ENCODE results near the gene CEACAM3.
"Not testable (repeated sequence)": the region's sequence is repeated elsewhere in the genome, so short reads cannot be mapped to it uniquely, and the experiment has no call there.

CEACAM3 gene

DNA sequence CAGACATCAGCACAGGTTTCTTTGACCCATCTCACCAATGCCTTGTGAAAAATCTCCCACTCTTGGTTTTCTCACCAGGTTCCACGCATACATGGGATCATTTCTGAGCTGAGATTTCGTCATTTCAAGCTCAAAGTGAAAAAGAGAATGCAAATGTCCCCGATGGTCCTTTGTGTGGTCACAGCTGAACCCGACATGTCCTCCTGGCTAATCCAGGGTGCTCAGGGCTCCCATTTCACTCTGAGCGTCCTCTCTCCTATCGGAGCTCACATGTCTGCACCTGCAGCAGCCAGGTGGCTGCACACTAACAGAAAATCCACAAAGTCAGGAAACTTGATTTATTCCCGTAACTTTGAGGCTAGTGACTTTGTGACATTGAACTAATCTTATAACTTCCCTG lies 9.3 kb upstream of the CEACAM3 start:
- no peaks in the 10 kb centered on the region for H3K4me1 Mint-ChIP-seq
- H3K27ac Mint-ChIP-seq: no peak overlapping the region
- H3K9me3 Mint-ChIP-seq: peaks cover 8% of the 10 kb centered on the region
- TF ChIP-seq, protein P1, sequence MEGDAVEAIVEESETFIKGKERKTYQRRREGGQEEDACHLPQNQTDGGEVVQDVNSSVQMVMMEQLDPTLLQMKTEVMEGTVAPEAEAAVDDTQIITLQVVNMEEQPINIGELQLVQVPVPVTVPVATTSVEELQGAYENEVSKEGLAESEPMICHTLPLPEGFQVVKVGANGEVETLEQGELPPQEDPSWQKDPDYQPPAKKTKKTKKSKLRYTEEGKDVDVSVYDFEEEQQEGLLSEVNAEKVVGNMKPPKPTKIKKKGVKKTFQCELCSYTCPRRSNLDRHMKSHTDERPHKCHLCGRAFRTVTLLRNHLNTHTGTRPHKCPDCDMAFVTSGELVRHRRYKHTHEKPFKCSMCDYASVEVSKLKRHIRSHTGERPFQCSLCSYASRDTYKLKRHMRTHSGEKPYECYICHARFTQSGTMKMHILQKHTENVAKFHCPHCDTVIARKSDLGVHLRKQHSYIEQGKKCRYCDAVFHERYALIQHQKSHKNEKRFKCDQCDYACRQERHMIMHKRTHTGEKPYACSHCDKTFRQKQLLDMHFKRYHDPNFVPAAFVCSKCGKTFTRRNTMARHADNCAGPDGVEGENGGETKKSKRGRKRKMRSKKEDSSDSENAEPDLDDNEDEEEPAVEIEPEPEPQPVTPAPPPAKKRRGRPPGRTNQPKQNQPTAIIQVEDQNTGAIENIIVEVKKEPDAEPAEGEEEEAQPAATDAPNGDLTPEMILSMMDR (IDR thresholded peaks at IDR 0.05): no peak
- DNase-seq: no peak
- H3K27me3 Mint-ChIP-seq (ENCODE audit: low read depth, poor library complexity): peaks cover 50% of the 10 kb centered on the region
- no peak overlapping the region for H3K4me3 Mint-ChIP-seq
- H3K36me3 Mint-ChIP-seq (ENCODE audit: low read depth): no peaks in the 10 kb centered on the region

DNA sequence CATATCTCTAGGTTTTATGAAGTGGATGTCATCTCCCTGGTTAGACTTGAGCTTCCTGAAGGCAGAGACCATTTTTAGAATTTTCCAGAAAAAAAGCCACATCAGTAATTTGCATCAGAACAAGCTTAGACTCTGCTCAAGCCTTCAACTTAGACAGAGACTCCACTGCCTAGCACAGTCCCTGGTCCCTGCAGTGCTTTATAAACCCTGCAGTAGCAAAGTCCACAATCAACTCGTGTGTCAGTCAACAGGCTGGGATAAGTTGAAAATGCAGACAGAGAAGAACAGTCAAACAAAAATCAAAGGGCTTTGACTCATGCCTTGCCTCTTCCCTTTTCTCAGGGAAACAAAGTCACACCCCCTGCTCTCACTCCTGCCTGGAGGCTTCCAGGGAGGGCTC lies 7.9 kb upstream of the CEACAM3 start:
- H3K27ac Mint-ChIP-seq; H3K9me3 Mint-ChIP-seq; H3K4me1 Mint-ChIP-seq; H3K4me3 Mint-ChIP-seq; H3K36me3 Mint-ChIP-seq (ENCODE audit: low read depth); DNase-seq: not testable (repeated sequence)
- peaks cover 58% of the 10 kb centered on the region for H3K27me3 Mint-ChIP-seq (ENCODE audit: low read depth, poor library complexity)

DNA sequence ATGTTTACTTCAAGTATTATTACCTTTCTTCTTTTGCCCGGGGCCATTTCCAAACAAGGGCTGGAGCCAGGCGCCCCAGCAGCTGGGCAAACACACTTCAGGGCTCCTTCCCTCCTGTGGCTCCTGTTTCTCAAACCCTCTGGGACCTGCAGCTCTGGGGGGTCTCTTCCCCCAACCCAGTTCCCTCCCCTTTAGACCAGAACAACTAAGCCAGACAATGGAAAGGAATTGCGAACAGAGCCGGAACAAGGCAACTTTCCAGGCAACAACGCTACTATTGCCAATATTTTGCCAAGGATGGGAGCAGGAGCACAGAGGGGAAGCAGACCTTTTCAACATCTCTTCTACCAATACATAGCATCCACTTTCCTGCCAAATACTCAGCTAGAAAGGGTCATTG lies 7.3 kb upstream of the CEACAM3 start:
- not testable (repeated sequence) for H3K4me1 Mint-ChIP-seq; H3K36me3 Mint-ChIP-seq (ENCODE audit: low read depth); H3K9me3 Mint-ChIP-seq; DNase-seq; H3K27ac Mint-ChIP-seq; H3K4me3 Mint-ChIP-seq
- peaks cover 61% of the 10 kb centered on the region for H3K27me3 Mint-ChIP-seq (ENCODE audit: low read depth, poor library complexity)

DNA sequence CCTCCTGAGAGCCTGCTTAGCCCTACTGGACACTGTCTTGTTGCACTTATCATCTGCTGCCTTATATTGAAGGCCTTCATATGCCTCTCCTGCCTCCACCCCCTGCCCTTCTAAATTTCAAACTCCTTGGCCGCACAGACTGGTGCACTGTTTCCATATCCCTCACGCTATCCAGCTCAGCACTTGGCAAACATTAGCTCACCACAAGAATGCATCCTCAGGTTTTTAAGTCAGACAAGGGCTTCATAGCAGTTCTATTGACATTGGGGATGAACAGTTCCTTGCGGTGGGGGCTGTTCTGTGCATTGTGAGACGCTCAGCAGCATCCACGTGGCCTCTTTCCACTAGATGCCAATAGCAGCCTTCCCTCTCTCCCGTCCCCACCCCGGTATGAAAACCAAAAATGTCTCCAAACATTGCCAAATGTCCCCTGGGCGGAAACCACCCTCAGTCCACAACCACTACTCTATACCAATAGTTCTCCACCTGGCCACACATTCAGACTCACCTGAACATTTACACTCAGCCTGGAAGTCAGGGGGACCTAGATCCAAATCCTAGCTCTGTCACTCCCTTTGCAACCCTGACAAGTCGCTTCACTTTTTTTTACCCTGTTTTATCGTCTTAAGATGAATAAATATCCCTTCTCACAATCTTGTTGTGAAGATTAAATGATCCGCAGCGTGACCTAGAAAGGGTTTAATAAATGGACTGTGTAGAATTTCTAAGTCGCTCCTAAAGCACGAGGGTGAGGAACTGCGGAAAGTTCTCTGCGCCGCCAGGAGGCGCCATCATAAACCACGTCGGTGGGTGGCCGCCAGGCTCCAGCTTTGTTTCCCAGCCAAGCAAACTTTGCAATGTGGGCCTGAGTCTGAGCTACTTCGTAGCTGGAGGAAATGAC lies 3.6 kb upstream of the CEACAM3 start:
- TF ChIP-seq, protein P1 (IDR thresholded peaks at IDR 0.05): peak; percentile 52
- H3K4me1 Mint-ChIP-seq: no peaks in the 10 kb centered on the region
- peak; percentile 47 for DNase-seq
- H3K27ac Mint-ChIP-seq: no peak overlapping the region
- no peak overlapping the region for H3K4me3 Mint-ChIP-seq
- H3K9me3 Mint-ChIP-seq: peaks cover 3% of the 10 kb centered on the region
- H3K36me3 Mint-ChIP-seq (ENCODE audit: low read depth): no peaks in the 10 kb centered on the region
- peaks cover 39% of the 10 kb centered on the region for H3K27me3 Mint-ChIP-seq (ENCODE audit: low read depth, poor library complexity)

DNA sequence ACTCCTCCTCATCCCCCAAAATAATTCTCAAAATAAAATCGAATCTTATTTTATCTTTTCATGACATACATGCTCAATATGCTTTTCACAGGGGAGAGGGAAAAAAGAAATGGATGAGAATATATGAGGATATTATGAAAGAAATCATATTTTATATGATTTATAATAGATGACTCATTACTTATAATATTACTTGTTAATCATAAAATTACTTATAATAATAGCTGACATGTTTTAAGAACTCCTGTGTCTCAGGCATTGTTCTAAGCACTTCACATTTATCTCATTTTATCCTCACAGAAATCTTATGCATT lies 3.0 kb upstream of the CEACAM3 start:
- no peak for DNase-seq
- H3K27ac Mint-ChIP-seq: no peak overlapping the region
- TF ChIP-seq, protein P1 (IDR thresholded peaks at IDR 0.05): no peak
- no peaks in the 10 kb centered on the region for H3K4me1 Mint-ChIP-seq
- peaks cover 3% of the 10 kb centered on the region for H3K9me3 Mint-ChIP-seq
- no peaks in the 10 kb centered on the region for H3K36me3 Mint-ChIP-seq (ENCODE audit: low read depth)
- no peak overlapping the region for H3K4me3 Mint-ChIP-seq
- peaks cover 38% of the 10 kb centered on the region for H3K27me3 Mint-ChIP-seq (ENCODE audit: low read depth, poor library complexity)

DNA sequence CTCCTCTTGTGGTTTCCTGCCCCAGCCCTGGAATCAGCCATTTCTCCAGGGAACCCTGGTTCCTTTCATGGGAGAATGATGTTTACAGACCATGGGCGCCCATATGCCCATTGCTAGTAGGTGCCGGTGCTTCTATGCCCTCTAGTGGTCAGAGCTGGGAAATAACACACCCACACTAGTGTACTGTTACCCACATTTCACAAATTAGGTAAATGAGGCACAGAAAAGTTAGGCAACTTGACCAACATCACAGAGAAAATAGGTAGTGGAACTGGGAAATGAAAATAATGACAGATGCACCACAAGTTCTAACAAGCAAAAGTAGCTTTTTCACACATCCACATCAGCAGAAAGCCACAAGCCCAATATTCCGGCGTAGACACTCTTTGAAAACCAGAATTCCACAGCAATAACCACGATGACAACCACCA lies 1.3 kb upstream of the CEACAM3 start:
- H3K4me3 Mint-ChIP-seq: no peak overlapping the region
- peak; percentile 53 for DNase-seq
- H3K9me3 Mint-ChIP-seq: peaks cover 17% of the 10 kb centered on the region
- TF ChIP-seq, protein P1 (IDR thresholded peaks at IDR 0.05): peak; percentile 68
- peaks cover 34% of the 10 kb centered on the region for H3K27me3 Mint-ChIP-seq (ENCODE audit: low read depth, poor library complexity)
- H3K36me3 Mint-ChIP-seq (ENCODE audit: low read depth): no peaks in the 10 kb centered on the region
- no peak overlapping the region for H3K27ac Mint-ChIP-seq
- H3K4me1 Mint-ChIP-seq: peaks cover 10% of the 10 kb centered on the region

DNA sequence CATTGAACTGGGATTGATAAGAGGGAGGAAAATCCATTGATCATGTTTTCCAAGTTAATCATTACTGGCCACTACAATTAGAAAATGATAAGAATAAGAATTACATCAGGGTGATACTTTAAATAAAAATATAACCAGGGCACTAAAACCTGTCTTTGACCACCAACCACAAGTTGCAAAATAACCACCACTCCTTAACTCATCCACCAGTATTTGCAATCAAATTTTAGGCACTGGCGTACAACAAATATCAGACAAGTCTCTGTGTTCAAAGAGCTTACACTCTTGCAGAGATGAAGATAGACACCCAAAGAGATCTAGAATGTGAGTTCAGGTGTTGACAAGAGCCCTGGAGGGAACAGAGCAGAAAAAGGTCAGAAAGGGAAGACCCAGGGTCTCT lies 514 bp downstream of the CEACAM3 start:
- peaks cover 10% of the 10 kb centered on the region for H3K4me1 Mint-ChIP-seq
- no peak overlapping the region for H3K4me3 Mint-ChIP-seq
- TF ChIP-seq, protein P1 (IDR thresholded peaks at IDR 0.05): no peak
- DNase-seq: no peak
- no peak overlapping the region for H3K27ac Mint-ChIP-seq
- H3K27me3 Mint-ChIP-seq (ENCODE audit: low read depth, poor library complexity): peaks cover 28% of the 10 kb centered on the region
- peaks cover 34% of the 10 kb centered on the region for H3K9me3 Mint-ChIP-seq
- no peaks in the 10 kb centered on the region for H3K36me3 Mint-ChIP-seq (ENCODE audit: low read depth)
